DOHH2 (cell line): ENCODE data around the gene ZDHHC19.
"Not testable (repeated sequence)": the region's sequence is repeated elsewhere in the genome, so short reads cannot be mapped to it uniquely, and the experiment has no call there.

ENCODE experiments used
- H3F3A ChIP-seq: fragments of 200-600 bp; sonication (generic), shearing (Covaris generic); 2 replicates; pipeline ENCODE4 v1.6.0; 2016; ENCODE audit warnings: antibody characterized with exemption, mild to moderate bottlenecking; ENCODE audit not compliant: control insufficient read depth, insufficient read depth
- H3K27ac ChIP-seq: fragments of 200-600 bp; sonication (generic); 2 replicates; pipeline ENCODE4 v1.5.1; 2014; ENCODE audit warnings: low read depth, mild to moderate bottlenecking, low read length, moderate library complexity
- H3K27me3 ChIP-seq: fragments of 200-600 bp; sonication (generic); 2 replicates; pipeline ENCODE4 v1.6.1; 2014; ENCODE audit warnings: mild to moderate bottlenecking, low read length, mixed read lengths; ENCODE audit not compliant: control insufficient read depth
- H3K36me3 ChIP-seq: fragments of 200-600 bp; sonication (generic); 2 replicates; pipeline ENCODE4 v1.6.1; 2014; ENCODE audit warnings: mild to moderate bottlenecking, low read length, moderate library complexity, mixed read lengths; ENCODE audit not compliant: control insufficient read depth
- H3K4me1 ChIP-seq: fragments of 200-600 bp; sonication (generic); 2 replicates; pipeline ENCODE4 v1.6.1; 2014; ENCODE audit warnings: mild to moderate bottlenecking, low read length, mixed read lengths; ENCODE audit not compliant: control insufficient read depth
- H3K4me2 ChIP-seq: fragments of 200-600 bp; sonication (generic); 2 replicates; pipeline ENCODE4 v1.6.0; 2014; ENCODE audit warnings: mild to moderate bottlenecking, low read length, moderate library complexity
- H3K4me3 ChIP-seq: fragments of 200-600 bp; sonication (generic); 2 replicates; pipeline ENCODE4 v1.5.1; 2014; ENCODE audit warnings: mild to moderate bottlenecking, low read length, mixed read lengths
- H3K79me2 ChIP-seq: fragments of 200-600 bp; sonication (generic); 2 replicates; pipeline ENCODE4 v1.6.1; 2014; ENCODE audit warnings: mild to moderate bottlenecking, low read length, mixed read lengths; ENCODE audit not compliant: control insufficient read depth
- H3K9me2 ChIP-seq: fragments of 200-600 bp; sonication (generic); replicated peaks from 2 replicates; pipeline ENCODE4 v1.6.1; 2014; ENCODE audit warnings: mild to moderate bottlenecking, low read length, mixed read lengths; ENCODE audit not compliant: control insufficient read depth
- H3K9me3 ChIP-seq: fragments of 200-600 bp; sonication (generic); 2 replicates; pipeline ENCODE4 v1.6.1; 2014; ENCODE audit warnings: antibody characterized with exemption, low read length, mixed read lengths; ENCODE audit not compliant: control insufficient read depth, insufficient read depth
- H4K20me1 ChIP-seq: fragments of 200-600 bp; sonication (generic); 2 replicates; pipeline ENCODE4 v1.6.0; 2014; ENCODE audit warnings: low read depth, mild to moderate bottlenecking, antibody characterized with exemption, low read length, moderate library complexity; ENCODE audit not compliant: control insufficient read depth, insufficient read depth
- EZH2phosphoT487 ChIP-seq: fragments of 200-600 bp; sonication (generic); IDR thresholded peaks from 2 replicates; pipeline ENCODE4 v1.6.1; 2017; ENCODE audit warnings: borderline replicate concordance, mild to moderate bottlenecking, antibody characterized with exemption, low read length, moderate library complexity, mixed read lengths
- TF ChIP-seq, protein P1 (sequence below): fragments of 200-600 bp; sonication (generic); IDR thresholded peaks from one replicate; pipeline ENCODE4 v1.5.1; 2014; ENCODE audit warnings: antibody characterized with exemption, mild to moderate bottlenecking, low read depth, low read length; ENCODE audit not compliant: poor library complexity, severe bottlenecking

The ZDHHC19 gene

GRCh38 chr3:196184881-196185280, 26.3 kb downstream of the ZDHHC19 start:
- no peak overlapping the region for H3K4me3 ChIP-seq
- H3F3A ChIP-seq: no peaks in the 10 kb centered on the region; the same call in 1 of the 2 replicates
- no peak overlapping the region for H3K4me2 ChIP-seq
- no peaks in the 10 kb centered on the region for H4K20me1 ChIP-seq
- H3K9me2 ChIP-seq: no peaks in the 10 kb centered on the region
- H3K36me3 ChIP-seq: no peaks in the 10 kb centered on the region
- no peaks in the 10 kb centered on the region for H3K9me3 ChIP-seq
- H3K27me3 ChIP-seq: no peaks in the 10 kb centered on the region
- no peaks in the 10 kb centered on the region for H3K79me2 ChIP-seq
- H3K27ac ChIP-seq: no peak overlapping the region
- H3K4me1 ChIP-seq: peaks cover 35% of the 10 kb centered on the region
- TF ChIP-seq, protein P1, sequence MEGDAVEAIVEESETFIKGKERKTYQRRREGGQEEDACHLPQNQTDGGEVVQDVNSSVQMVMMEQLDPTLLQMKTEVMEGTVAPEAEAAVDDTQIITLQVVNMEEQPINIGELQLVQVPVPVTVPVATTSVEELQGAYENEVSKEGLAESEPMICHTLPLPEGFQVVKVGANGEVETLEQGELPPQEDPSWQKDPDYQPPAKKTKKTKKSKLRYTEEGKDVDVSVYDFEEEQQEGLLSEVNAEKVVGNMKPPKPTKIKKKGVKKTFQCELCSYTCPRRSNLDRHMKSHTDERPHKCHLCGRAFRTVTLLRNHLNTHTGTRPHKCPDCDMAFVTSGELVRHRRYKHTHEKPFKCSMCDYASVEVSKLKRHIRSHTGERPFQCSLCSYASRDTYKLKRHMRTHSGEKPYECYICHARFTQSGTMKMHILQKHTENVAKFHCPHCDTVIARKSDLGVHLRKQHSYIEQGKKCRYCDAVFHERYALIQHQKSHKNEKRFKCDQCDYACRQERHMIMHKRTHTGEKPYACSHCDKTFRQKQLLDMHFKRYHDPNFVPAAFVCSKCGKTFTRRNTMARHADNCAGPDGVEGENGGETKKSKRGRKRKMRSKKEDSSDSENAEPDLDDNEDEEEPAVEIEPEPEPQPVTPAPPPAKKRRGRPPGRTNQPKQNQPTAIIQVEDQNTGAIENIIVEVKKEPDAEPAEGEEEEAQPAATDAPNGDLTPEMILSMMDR: no peak

DNA sequence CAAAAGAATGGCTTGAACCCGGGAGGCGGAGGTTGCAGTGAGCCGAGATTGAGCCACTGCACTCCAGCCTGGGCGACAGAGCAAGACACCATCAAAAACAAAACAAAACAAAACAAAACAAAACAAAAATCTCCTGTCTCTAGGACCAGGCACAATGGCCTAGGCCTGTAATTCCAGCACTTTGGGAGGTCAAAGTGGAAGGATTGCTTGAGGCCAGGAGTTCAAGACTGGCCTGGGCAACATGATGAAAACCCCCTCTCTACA, 27.1 kb downstream of the ZDHHC19 start:
- H3K4me1 ChIP-seq: peaks cover 35% of the 10 kb centered on the region
- not testable (repeated sequence) for H4K20me1 ChIP-seq, H3K36me3 ChIP-seq, H3K4me3 ChIP-seq, H3K27me3 ChIP-seq, H3K27ac ChIP-seq, H3K79me2 ChIP-seq, H3K9me3 ChIP-seq, H3F3A ChIP-seq, H3K9me2 ChIP-seq, H3K4me2 ChIP-seq

DNA sequence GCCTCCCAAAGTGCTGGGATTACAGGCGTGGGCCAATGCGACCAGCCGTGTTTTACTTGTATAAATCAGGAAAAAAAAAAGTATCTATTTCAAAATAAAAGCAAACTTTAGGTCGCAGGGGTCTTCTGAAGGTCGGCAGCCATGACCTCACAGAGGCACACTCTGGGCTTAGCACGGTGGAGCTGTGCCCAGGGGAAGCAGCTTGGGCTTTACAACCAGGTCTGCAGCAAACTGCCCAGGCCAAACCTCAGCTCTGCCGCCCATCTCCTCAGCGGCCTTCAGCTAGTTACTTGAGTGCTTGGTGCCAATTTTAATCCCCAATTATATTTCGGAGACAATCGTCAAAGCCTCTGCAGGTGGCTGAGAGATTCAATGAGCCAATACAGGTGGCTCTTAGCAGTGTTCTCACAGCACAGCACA, 30.1 kb downstream of the ZDHHC19 start:
- no peaks in the 10 kb centered on the region for H3K27me3 ChIP-seq
- H3F3A ChIP-seq: peaks cover 6% of the 10 kb centered on the region; the same call in 1 of the 2 replicates
- no peak overlapping the region for H3K4me3 ChIP-seq
- no peaks in the 10 kb centered on the region for H3K79me2 ChIP-seq
- no peaks in the 10 kb centered on the region for H3K9me3 ChIP-seq
- TF ChIP-seq, protein P1: no peak
- no peak for TF ChIP-seq EZH2phosphoT487
- no peaks in the 10 kb centered on the region for H3K36me3 ChIP-seq
- H3K4me1 ChIP-seq: peaks cover 21% of the 10 kb centered on the region
- no peak overlapping the region for H3K4me2 ChIP-seq
- H3K9me2 ChIP-seq: no peaks in the 10 kb centered on the region
- H3K27ac ChIP-seq: no peak overlapping the region
- H4K20me1 ChIP-seq: no peaks in the 10 kb centered on the region

DNA sequence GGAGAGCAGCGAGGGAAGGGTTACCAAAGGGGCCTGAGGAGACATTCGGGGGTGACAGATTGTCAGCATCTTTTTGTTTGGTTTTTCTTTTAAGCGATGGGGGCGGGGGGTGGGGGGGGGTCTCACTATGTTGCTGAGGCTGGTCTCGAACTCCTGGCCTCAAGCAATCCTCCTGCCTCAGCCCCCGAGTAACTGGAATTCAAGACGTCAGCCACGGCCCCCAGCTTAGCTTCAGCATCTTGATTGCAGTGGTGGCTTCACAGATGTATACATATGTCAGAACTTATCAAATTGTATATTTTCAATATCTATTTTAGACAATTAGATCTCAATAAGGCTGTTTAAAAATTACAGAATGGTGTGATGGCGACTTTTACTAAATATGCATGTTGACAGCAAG, 30.9 kb downstream of the ZDHHC19 start:
- Histone ChIP-seq H3K4me2 (peak overlapping the region; percentile 93), H3K4me1 (peaks cover 18% of the 10 kb centered on the region), H3K4me3 (peak overlapping the region; percentile 69), H3F3A (peaks cover 6% of the 10 kb centered on the region; the same call in 1 of the 2 replicates), H3K9me2 (no peaks in the 10 kb centered on the region), H3K27ac (peak overlapping the region; percentile 72), H3K27me3 (no peaks in the 10 kb centered on the region), H4K20me1 (no peaks in the 10 kb centered on the region), H3K36me3 (no peaks in the 10 kb centered on the region), H3K9me3 (no peaks in the 10 kb centered on the region), H3K79me2 (no peaks in the 10 kb centered on the region)
- TF ChIP-seq, protein P1: no peak
- no peak for TF ChIP-seq EZH2phosphoT487
